Measurements from ENCODE around the gene AMBP.

Gene AMBP

DNA sequence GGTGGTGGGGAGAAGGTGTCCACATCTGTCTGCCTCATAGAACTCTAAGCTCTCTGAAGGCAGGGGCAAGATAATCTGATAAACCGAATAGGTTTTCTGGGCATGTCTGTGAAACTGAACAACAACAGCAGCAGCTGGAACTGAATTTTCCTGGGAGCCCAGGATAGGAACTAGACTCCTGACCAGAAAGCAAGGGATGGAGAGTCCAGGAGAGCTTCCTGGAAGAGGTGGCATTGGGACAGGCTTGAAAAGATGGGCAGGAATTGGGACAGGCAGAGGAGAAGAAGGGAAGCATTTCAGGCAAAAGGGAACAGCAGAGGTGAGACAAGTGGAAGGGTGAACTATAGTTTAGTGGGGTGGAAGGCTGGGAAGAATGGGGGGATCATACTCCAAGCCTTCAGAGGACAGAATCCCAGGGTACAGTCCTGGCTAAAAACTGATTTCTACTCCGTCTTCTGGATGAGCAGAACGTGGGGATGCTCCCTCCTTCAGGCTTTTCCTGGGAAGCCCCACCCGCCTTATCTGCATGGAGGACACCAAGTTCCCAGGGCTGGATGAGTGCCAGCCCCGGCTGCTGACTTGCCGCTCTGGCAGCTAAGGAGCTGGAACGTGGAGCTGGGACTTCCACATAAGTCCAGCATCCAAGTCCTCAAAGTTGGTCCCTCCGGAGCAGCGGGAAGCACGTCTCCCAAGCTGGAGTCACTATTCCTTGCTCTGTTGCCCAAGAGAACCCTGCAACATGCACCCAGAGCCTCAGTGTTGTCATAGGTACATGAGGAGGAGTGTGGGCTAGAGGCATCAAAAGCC lies 34.9 kb upstream of the AMBP start:
- DNase-seq = no peak

DNA sequence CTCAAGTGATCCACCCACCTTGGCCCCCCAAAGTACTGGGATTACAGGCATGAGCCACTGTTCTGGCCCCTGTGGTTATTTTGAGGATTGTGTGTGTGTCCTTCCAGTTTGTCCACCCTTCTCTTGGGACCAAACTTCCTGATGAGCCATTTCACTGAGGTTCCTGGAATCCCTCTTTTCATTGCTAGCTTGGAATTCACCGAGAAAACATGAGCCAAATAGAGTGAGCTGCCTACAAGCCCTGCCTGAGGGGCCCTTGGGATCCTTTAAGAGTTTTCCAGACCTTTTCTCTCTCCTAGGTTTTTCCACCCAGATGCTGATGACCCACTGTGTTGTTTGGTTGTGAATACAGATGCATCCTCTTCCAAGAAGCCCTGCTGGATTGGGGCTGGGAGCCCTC lies 34.2 kb upstream of the AMBP start:
- DNase-seq = no peak

DNA sequence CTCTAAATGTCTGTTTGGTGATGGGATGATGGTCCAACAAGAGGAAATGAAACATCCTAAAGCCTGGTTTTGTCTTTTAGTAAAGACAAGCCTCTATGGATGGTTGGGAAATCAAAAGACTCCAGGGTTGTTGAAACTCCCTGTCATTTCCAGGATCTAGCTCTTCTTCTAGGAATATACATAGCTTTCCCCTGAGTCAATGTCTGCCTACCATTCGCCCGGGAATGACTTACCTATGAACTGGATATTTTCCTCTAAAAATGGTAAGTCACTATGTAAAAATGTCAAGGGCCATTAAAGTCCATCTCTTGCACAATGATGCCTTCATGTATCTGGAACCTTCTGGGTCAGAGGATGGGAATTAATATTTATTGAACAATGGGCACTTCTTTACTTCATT lies 32.1 kb upstream of the AMBP start:
- DNase-seq = no peak

DNA sequence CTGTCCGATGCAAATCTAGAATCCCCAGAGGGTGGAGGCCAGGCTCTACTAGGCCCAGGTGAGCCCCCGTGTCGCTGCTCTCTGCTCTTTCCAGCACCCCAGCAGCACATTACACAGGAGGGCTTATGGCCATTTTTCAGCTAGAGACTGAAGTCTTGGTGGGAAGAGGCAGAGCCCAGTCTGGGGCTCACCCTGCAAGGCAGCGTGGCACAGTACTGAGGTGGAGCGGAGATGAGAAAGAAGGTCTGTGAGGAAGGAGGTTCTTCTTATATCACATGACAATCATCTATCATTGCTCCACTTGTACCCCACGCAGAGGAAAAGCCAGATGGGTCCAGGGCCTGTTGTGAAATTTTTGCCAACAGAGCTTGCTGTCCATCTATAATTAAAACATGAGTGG lies 31.0 kb upstream of the AMBP start:
- DNase-seq = no peak

DNA sequence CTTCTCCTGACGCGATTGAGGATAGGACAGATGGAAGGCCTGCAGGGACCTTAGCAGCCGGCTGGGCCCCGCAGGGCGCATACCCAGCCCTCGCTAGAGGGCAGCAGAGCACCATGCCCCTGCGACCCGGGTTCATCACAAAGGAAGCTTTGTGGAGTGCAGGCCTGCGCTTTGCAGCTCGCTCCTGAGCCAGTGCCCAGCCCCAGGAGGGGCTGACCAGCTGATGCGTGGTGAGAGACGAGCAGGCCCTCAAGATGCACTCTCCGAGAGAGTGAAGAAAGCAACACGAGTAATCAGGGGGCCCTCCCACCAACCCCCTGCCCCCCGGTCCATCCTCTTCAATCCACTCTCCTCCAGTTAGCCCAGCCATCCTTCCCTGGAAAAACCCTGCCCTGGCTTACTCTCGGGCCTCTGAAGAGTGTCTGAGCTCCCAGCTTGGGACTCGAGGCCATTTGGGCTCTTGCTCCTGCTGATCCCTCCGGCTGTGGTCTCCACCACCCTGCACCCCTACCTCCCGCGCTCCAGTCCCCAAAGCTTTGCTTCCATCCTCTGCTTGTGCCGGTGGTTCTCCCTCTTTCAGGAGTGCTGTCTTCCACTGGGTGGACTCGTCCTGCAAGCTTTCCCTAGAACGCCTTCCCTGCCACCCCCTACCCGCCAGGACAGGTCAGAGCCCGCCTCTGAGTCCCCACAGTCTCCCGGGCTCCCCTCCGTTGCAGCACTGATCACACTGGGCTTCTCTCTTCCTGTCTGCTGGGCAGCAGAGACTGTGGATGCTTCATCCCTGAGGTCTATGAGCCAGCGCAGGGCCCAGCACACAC lies 30.1 kb upstream of the AMBP start:
- DNase-seq = no peak

DNA sequence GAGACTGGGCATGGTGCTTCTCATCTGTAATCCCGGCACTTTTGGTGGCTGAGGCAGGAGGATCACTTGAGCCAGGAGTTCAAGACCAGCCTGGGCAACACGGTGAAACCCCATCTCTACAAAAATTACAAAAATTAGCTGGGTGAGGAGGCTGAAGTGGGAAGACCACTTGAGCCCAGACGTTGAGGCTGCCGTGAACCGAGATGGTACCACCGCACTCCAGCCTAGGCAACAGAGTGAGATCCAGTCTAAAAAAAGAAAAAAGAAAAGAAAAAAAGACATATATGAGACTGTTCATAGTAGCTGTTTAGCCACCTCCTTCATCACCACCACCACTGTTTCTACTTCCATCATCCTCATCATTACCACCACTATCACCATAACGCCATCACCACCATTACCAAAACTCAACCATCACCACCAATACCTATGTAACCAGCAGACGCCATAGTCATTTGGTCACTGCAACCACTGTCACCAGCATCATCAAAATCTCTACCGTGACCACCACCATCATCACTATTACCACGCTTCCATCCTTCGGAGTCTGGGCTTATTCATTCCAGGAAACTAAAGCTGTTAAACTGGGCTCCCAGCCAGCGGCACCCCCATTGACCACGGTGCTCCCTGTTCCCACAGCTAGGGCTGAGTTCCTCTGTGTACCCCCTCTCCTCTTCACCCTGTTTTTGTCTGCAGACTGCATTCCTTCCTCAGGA lies 29.3 kb upstream of the AMBP start:
- DNase-seq = no peak

DNA sequence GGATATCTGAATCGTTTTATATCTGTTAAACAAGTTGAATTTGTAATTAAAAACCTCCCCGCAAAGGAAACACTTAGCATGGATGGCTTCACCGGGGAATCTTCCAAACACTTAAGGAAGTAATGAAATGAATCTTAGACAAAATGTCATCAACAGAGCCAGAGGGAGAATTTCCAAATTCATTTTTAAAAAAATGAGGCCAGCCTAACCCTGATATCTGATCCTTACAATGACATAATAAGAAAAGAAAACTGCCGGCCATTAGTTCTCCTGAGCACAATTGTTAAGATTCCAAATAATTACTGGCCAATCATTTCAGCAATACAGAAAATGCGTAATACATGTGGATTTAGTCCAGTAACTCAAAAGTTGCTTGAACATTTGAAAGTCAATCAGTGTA lies 27.1 kb upstream of the AMBP start:
- DNase-seq = no peak

DNA sequence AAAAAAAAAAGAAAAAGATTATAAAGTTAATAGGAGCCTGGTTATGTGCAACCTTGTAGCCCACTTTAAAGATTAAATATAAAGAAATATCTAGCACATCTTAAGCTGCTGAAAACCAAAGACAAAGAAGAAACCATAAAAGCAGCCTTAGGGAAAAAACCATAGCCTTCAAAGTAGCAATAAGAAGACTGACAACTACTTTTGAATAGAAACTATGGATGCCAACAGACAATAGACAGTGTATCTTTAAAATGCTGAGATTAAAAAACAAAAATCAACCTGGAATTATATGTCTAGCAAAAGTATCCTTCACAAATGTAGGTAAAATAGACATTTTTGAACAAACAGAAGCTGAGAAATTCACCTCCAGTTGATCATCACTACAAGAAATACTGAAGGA lies 24.4 kb upstream of the AMBP start:
- DNase-seq = no peak

DNA sequence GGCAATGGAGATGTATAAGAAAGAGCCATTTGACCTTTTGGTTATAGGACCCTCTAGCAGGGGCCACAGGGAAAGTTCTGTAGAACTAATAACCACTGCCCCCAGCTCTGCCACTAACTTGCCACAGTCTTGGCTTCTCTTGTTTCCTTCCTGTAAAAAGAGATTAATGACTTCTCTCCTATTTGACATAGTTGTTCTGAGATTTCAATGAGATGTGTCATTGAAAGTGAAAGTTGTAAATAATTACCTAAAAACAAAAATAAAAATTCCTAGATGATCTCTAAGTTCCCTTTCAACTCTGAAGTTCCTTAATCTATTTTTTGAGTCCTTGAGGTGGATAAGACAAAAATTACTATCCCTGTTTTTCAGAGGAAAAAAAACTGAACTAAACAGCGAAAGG lies 22.4 kb upstream of the AMBP start:
- no peak for DNase-seq

DNA sequence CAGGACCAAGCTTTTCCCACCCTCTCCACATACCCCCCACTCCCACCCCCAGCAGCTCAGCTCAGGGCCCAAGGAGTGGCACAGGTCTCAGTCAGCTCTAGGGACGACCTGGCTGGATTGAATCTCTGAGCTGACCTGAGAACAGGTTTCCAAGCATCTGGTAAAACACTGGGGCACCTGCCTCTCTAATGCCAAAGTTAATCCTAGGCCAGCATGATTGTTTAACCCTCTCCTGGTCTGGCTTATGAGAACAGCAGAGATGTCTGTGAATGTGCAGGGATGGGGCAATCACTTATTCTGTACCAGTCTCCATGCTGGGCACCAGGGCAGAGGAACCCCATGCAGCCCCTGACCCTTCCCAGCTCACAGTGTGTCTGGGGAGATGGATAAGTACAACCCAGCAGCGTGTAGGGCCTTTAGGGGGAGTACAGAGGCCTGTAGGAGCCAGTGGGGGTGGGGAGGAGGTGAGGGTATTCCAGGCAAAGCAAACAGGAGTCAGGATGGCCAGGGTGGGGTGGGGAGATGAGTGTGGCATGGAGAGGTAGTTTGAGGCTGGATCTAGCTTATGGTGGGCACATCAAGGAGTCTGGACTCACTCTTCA lies 21.7 kb upstream of the AMBP start:
- DNase-seq = no peak

DNA sequence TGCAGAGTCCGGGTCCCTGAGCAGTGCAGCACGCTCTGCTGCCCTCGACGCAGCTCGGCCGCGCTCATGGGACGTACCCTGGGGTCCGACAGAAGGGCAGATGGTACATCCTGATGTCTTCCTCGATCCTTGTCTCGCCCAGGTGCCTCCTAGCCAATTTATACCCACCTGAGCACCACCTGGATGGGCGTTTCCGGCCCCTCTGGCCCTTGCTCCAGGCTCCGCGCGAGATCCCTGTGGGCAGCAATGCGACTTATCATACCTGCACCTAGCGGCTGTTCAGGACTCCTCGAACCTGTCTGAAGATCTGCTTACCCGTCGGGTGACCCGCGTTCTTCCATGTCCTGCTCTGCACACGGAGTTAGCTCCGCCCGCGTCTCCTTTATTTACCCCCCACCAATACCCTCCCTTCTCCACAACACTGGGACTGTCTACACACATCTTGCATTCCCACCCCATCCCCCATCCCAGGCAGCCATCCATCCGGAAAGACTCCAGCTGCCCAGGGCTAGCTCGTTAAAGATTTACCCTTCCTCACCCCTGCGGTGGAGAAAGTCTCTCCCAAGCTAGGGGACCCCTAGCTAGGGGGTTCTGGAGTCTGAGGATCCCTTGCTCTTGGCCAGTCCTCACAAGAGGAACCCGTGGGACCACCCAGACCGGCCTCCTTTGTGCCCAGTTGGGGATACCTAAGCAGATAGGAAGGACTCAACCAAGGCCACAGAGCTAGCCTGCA lies 21.0 kb upstream of the AMBP start, which contains the start of gene KIF12:
Gene KIF12, minus strand, starts transcription at position 357 of the 733 bp plus-strand sequence. Its CDS starts 16 bp downstream, at position 341.
- no peak for DNase-seq

DNA sequence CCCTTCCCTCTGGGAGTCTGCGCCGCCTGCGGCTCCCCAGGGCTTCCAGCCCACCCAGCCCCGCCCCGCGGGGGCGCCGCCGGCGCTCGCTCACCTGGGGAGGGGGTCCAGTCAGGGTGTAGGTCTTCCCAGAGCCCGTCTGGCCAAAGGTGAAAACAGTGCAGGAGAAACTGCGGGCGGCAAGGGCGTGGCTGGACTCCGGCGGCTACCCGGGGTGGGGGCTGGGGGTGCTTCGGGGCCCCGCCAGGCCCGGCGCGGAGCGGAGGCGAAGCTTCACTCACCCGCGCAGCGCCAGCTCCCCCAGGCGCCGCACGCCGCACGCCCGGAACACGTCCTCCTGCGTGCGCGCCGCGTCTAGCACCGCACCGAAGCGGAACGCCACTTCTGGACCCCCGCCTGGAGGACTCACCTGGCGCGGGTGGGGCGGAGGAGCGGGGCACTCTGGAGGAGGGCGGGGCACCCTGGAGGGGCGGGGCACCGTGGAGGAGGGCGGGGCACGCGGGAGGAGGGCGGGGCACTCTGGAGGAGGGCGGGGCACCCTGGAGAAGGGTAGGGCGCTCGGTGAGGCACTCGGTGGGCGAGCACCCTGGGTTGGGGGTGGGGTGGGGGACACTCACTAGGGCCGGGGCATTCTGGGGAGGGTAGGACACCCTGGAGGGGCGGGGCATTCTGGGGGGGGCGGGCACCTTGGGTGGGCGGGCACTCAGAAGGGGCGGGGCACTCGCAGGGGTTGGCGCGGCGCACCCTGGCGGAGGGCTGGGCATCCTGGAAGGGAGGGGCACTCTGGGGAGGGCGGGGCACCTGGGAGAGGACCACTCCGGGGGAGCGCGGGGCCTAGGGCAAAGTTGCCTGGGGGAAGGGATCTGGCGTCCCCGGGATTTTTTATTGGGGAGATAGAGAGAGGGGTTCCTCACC lies 20.2 kb upstream of the AMBP start:
- no peak for DNase-seq

DNA sequence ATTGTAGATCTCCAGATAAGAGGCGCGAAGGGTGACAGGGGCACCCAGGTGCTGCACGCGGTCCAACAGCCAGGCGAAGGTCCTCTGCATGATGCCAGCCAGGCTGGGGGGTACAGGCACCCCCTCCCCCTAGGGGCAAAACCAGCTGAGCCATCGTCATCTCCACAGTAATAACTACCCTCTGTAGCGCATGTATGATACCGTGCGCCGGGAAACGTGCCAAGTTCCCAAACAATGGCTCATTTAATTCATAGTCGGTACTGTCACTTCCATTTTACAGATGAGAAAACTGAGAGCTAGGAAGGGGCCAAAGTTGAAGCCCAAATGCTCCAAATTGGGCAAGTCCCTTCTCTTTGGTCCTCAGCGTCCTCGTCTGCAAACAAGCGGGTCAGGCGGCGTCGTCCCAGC lies 19.5 kb upstream of the AMBP start:
- no peak for DNase-seq

DNA sequence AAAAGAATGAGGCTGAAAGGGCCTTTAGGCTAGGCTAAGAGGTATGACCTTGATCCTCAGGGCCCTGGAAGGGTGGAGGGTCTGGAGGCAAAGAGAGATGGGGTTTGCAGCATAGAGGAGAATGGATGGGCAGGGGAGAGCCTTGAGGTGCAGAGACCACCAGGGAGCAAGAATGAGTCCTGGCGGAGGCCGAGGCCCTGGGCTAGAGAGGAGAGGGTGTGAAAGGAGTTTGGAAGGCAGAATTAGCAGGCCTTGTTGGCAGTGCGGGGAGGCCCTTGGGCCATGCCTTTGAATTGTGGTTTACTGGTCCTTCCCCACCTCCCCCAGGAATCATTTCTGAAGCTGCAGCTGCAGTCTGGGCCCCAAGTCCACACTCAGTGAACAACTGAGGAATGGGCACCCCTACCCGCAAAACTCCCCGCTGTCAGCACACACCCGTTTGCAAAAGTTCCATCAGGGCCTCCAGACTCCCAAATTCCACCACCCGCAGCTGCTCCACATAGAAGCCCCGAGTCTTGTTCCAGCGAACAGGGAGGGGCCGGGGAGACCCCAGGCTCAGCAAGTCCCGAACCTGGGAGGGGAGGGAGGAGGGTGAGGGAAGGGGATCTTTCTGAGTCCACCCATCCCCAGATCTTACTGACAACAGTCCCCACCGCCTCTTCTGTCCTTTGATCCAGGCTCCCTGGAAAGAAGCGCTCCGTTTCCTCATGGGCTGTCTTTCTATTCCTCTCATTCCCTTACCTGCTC lies 18.9 kb upstream of the AMBP start:
- no peak for DNase-seq

DNA sequence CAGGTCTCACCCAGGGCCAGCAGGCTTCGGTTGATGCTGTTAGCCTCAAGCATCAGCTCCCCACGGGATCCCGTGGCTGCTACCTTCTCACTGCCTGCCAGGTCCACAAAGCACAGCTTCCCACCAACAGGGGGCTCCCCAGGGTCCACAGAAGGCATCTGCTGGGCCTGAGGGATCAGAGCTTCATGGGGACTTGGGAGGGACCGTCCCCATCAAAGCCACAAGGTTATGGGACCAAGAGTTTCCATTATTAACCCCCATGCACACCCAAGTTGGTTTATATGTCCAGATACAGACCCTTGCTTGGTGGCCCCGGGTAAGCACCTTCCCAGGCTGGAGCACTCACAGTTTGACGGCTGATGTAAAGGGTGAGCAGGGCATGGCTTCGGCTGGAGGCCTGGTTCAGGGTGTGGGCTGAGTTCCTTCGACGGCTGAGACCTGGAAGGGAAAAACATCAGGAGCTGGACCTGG lies 18.0 kb upstream of the AMBP start:
- no peak for DNase-seq

DNA sequence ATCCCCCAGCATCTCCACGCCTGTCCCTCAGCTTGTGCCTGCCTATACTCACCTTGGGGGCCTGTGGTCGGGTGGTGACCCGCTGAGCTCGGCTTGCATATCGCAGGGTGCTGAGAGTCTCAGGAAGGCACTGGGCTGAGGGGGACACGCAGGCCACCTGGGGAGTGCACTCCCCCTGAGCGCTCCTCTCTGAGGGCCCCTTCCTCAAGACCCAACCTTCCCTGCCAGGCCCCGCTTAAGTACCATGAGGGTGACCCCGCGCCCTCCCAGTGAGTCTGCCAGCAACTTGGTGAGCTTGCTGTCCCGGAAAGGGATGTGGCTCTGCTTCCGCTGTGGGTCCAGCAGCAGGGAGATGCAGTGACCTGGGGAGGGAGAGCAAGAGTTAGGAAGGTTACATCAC lies 16.9 kb upstream of the AMBP start:
- no peak for DNase-seq

DNA sequence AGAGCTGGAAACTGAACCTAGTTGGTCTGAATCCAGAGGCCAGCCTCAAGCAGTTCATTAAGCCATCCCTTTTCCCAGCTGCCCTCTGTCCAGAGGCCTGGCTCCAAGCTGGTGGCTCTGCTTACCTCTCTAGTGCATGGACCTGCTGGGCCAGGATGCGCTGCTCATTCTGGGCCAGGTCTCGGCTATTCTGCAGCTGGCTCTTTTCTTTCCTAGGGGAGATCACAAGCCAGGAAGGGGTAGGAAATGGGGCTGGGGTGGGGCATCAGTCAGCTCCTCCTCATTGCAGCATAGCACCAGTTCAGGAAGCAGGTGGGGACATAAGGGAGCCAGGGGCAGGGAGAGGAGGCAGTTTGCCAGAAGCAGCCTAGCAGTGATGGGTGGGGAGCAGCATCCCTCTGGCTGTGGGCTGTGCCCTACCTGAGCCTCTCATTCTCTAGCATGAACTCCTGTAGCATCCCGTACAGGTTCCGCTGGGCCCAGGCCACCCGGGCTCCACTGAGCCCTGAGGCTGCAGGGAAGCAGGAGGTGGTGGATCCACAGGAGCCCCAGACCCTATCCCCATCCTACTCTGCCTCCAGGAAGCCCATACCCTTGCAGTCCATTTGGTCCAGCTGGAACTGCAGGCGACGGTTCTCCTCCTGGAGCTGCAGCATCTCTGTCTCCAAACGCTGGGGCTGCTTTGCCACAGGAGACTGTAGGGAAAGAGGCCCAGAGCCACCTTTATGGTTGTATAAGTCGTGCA lies 15.8 kb upstream of the AMBP start:
- no peak for DNase-seq

DNA sequence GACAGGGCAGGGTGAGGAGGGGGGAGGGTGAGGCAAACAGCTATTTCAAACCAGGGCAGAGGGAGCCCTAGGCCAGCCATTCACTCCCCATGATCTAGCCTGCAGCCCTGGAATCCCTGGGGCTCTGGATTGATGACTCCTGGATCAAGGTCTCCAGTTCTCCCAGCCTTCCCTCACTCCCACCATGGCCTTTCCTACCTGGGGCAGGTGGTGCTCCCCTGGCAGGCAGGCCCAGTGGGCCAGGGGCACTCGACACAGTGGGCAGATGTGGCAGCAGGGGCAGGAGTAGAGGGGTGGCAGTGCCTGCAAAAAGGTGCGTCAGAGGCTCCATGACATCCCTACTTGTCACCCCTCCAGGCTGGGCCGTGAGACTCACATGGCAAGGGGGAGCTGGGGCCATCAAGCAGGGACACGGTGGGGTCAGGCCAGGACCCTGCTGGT lies 15.0 kb upstream of the AMBP start:
- no peak for DNase-seq

DNA sequence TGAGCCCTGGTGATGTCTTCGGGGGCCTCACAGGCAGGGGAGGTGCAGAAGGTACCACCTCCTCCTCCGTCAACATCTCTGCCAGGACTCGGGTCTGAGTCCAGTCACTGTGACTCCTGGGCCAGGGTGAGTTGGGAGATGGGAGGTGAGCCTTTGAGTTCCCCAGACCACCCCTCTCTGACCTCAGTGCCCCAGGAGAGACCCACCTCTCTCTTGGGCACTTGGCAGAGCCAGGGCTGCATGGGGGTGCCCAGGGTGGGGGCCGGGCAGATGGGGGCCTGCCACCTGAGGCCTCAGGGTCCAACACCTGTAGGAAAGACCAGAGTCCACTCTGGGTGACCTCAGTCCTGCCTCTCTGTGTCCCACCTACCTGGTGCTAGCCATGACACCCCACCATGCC lies 14.2 kb upstream of the AMBP start:
- no peak for DNase-seq

DNA sequence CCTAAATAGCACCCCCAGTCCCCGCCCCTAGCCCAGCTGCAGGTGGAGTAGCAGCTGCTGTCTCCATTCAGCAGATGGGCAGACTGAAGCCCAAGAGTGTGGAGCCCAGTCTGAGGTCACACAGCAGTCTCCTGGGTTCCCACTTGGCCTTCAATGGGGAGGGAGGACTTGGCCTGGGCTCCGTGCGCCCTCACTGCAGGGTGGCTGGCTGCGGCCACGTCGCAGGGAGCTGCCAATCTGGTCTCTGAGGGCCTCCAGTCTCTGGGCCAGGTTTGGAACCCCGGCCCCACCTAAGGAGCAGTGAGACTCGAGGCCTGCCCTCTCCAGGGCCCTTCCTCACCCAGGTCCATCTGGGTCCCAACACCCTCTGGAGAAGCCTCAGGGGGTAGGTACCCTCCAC lies 13.6 kb upstream of the AMBP start:
- no peak for DNase-seq
